ENCODE results near the gene PEAR1. TPM values are rescaled to one million over a fixed set of nuclear protein-coding genes. Genes with fewer than 3 reads are reported as not detected.

PEAR1 gene
- total RNA-seq, 4 donors from 2014 or later = 4.3 to 11.2 (median 6.0) TPM

GRCh38 chr1:156958247-156958714 is 64.8 kb downstream of the PEAR1 start:
- intact Hi-C loops (cut with DNase I; ENCODE audit: low total_unique reads) (loop anchor here (10.0 kb wide), 1 partner anchor 117 kb away; no protein-coding TSS in a partner anchor), in situ Hi-C loops (cut with MboI; ENCODE audit: low sequenced_read_pairs in 4 of 4) (no loop called here)
- ATAC-seq = no peak
- no peak for DNase-seq
- Histone ChIP-seq H3K9me3 (no peaks in the 10 kb centered on the region), H3K27me3 (no peaks in the 10 kb centered on the region), H3K36me3 (peaks cover 0 to 76% of the 10 kb centered on the region in 2 donors), H3K4me3 (no peak overlapping the region), H3K4me1 (peaks cover 0 to 20% of the 10 kb centered on the region in 2 donors), H3K27ac (peak overlapping the region in 2 of 4 donors; percentile 57 to 70)
- TF ChIP-seq CTCF (IDR thresholded peaks at IDR 0.05 in 4 of 5, conservative IDR thresholded peaks at IDR 0.05 in 1 of 5) (no peak), POLR2A (IDR thresholded peaks at IDR 0.05) (no peak)

- Histone ChIP-seq H3K36me3 (peaks cover 0 to 75% of the 10 kb centered on the region in 2 donors), H3K4me1 (peaks cover 0 to 20% of the 10 kb centered on the region in 2 donors), H3K27me3 (no peaks in the 10 kb centered on the region), H3K4me3 (no peak overlapping the region), H3K9me3 (no peaks in the 10 kb centered on the region), H3K27ac (peak overlapping the region; percentile 27 to 70 (median 58))
- TF ChIP-seq POLR2A (IDR thresholded peaks at IDR 0.05) = no peak
- no peak for TF ChIP-seq CTCF (IDR thresholded peaks at IDR 0.05 in 4 of 5, conservative IDR thresholded peaks at IDR 0.05 in 1 of 5)
- DNase-seq (peak; percentile 44 to 56), ATAC-seq (peak; percentile 88 to 95)
- intact Hi-C loops (cut with DNase I; ENCODE audit: low total_unique reads) = loop anchor here (10.0 kb wide), 1 partner anchor 115 kb away; no protein-coding TSS in a partner anchor
- in situ Hi-C loops (cut with MboI; ENCODE audit: low sequenced_read_pairs in 4 of 4) = no loop called here
Observed at GRCh38 chr1:156959414-156959813, 65.9 kb downstream of the PEAR1 start.

GRCh38 chr1:156959925-156960324 is 66.4 kb downstream of the PEAR1 start:
- intact Hi-C loops (cut with DNase I; ENCODE audit: low total_unique reads) = loop anchor here (10.0 kb wide), 1 partner anchor 115 kb away; no protein-coding TSS in a partner anchor
- H3K9me3 ChIP-seq = no peaks in the 10 kb centered on the region
- no peaks in the 10 kb centered on the region for H3K27me3 ChIP-seq
- no peak for ATAC-seq
- in situ Hi-C loops (cut with MboI; ENCODE audit: low sequenced_read_pairs in 4 of 4) = no loop called here
- H3K4me1 ChIP-seq = peaks cover 0 to 20% of the 10 kb centered on the region in 2 donors
- H3K27ac ChIP-seq = peak overlapping the region; percentile 27 to 60 (median 52)
- TF ChIP-seq POLR2A (IDR thresholded peaks at IDR 0.05) (no peak), CTCF (IDR thresholded peaks at IDR 0.05 in 4 of 5, conservative IDR thresholded peaks at IDR 0.05 in 1 of 5) (no peak)
- peaks cover 0 to 73% of the 10 kb centered on the region in 2 donors for H3K36me3 ChIP-seq
- no peak for DNase-seq
- no peak overlapping the region for H3K4me3 ChIP-seq

GRCh38 chr1:156961709-156962108 is 68.2 kb downstream of the PEAR1 start:
- DNase-seq (no peak), ATAC-seq (no peak)
- H3K9me3 ChIP-seq = no peaks in the 10 kb centered on the region
- no peak overlapping the region for H3K27ac ChIP-seq
- intact Hi-C loops (cut with DNase I; ENCODE audit: low total_unique reads) = no loop called here
- no peaks in the 10 kb centered on the region for H3K27me3 ChIP-seq
- in situ Hi-C loops (cut with MboI; ENCODE audit: low sequenced_read_pairs in 4 of 4) = no loop called here
- H3K4me1 ChIP-seq = peaks cover 0 to 20% of the 10 kb centered on the region in 2 donors
- H3K36me3 ChIP-seq = peaks cover 0 to 71% of the 10 kb centered on the region in 2 donors
- H3K4me3 ChIP-seq = no peak overlapping the region
- no peak for TF ChIP-seq POLR2A (IDR thresholded peaks at IDR 0.05)
- no peak for TF ChIP-seq CTCF (IDR thresholded peaks at IDR 0.05 in 4 of 5, conservative IDR thresholded peaks at IDR 0.05 in 1 of 5)

- Histone ChIP-seq H3K27ac (no peak overlapping the region), H3K4me3 (no peak overlapping the region), H3K27me3 (no peaks in the 10 kb centered on the region), H3K9me3 (no peaks in the 10 kb centered on the region), H3K36me3 (peaks cover 0 to 70% of the 10 kb centered on the region in 2 donors), H3K4me1 (peaks cover 0 to 16% of the 10 kb centered on the region in 2 donors)
- in situ Hi-C loops (cut with MboI; ENCODE audit: low sequenced_read_pairs in 4 of 4) = no loop called here
- no peak for ATAC-seq
- no peak for DNase-seq
- intact Hi-C loops (cut with DNase I; ENCODE audit: low total_unique reads) = no loop called here
- TF ChIP-seq CTCF (IDR thresholded peaks at IDR 0.05 in 4 of 5, conservative IDR thresholded peaks at IDR 0.05 in 1 of 5) = no peak
- no peak for TF ChIP-seq POLR2A (IDR thresholded peaks at IDR 0.05)
Observed at GRCh38 chr1:156963621-156964020, 70.1 kb downstream of the PEAR1 start.
